Activated B cell treated with CpG ODN at 0.5 μM for 24 hours (primary cell): ENCODE results near the gene MICAL3. TPM values are rescaled to one million over a fixed set of nuclear protein-coding genes. Genes with fewer than 3 reads are reported as not detected.
A peak's percentile ranks its signal among the peaks of the same experiment; 100 is the strongest.
"Not testable (repeated sequence)": the region's sequence is repeated elsewhere in the genome, so short reads cannot be mapped to it uniquely, and the experiment has no call there.

ENCODE experiments used
- ATAC-seq: fragments of 200-7000 bp; cut with Tn5 transposase; one replicate; pipeline ENCODE4 v1.10.0; 2021; ENCODE audit warnings: low read depth, mild to moderate bottlenecking, moderate library complexity
- CTCF ChIA-PET: fragments of 350-600 bp; sonication (Branson Sonifier 250); formaldehyde crosslinking; loops from one replicate; lab custom pipeline; 2021; ENCODE audit warnings: antibody characterized with exemption; lab: Charles Lee
- POLR2A ChIA-PET: fragments of 350-600 bp; sonication (Branson Sonifier 250); formaldehyde crosslinking; loops from one replicate; lab custom pipeline; 2021; ENCODE audit warnings: antibody characterized with exemption; lab: Charles Lee
- DNase-seq: peaks from one replicate; pipeline ENCODE4 v3.0.0; 2022
- H3K27ac Mint-ChIP-seq: one replicate; pipeline ENCODE4 v1.8.0; 2020; ENCODE audit warnings: mixed read lengths
- H3K27me3 Mint-ChIP-seq: one replicate; pipeline ENCODE4 v1.8.0; 2021; ENCODE audit warnings: mixed read lengths
- H3K36me3 Mint-ChIP-seq: one replicate; pipeline ENCODE4 v1.8.0; 2021; ENCODE audit warnings: low read depth, mixed read lengths
- H3K4me1 Mint-ChIP-seq: one replicate; pipeline ENCODE4 v1.8.0; 2021; ENCODE audit warnings: mixed read lengths
- H3K4me3 Mint-ChIP-seq: one replicate; pipeline ENCODE4 v1.8.0; 2020; ENCODE audit warnings: mild to moderate bottlenecking, mixed read lengths
- H3K9me3 Mint-ChIP-seq: one replicate; pipeline ENCODE4 v1.8.0; 2020; ENCODE audit warnings: mixed read lengths
- intact Hi-C: fragments of 100-400 bp; cut with micrococcal nuclease; formaldehyde crosslinking; loops from one replicate; pipeline ENCODE4 v1.15.1; 2024
- total RNA-seq: library from RNA; stranded (reverse); gene quantifications from 2 replicates; pipeline ENCODE4 v1.2.3, GENCODE V29; 2022
- TF ChIP-seq, protein P1 (sequence below): fragments of 200-600 bp; IDR thresholded peaks from one replicate; pipeline ENCODE4 v1.8.0; 2022; ENCODE audit warnings: antibody characterized with exemption, mild to moderate bottlenecking

The MICAL3 gene
- total RNA-seq, 1 donor from 2014 or later = 257 TPM

DNA sequence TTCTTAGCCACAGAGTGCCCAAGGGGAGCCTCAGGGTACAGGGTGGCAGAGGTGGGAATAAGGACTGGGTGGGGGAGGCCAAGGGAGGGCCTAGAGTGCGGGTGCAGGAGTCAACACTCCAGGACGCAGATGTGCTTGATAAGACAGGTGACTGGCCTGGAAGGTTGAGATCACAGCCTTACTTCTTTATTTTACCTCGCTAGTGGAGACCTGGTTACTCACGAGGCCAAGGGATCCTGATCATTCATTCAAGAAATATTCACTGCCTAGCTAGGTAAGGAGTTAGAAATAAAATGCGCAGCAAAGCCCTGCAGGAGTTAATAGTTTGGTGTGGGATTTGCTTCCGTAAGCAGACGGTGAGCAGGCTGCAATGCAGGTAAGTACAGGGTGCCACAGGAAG is 40.3 kb upstream of the MICAL3 start:
- H3K4me3 Mint-ChIP-seq = no peak overlapping the region

DNA sequence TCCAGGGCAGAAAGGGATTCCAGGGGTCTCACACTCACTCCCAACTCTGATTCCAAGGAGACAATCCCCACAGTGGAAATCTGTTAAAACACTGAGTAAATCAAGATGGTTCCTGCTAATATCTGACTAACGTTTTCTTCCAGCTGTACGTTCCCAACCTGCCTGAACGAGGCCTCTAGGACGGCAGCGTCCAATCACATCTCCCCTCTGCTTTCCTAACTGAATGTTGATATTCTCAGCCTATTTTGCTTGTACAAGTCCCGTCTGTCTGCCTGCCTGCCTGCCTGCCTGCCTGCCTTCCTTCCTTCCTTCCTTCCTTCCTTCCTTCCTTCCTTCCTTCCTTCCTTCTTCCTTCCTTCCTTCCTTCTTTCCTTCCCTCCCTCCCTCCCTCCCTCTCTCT is 39.4 kb upstream of the MICAL3 start:
- intact Hi-C loops, H3K9me3 Mint-ChIP-seq, DNase-seq, H3K36me3 Mint-ChIP-seq, H3K4me3 Mint-ChIP-seq, H3K27ac Mint-ChIP-seq, H3K27me3 Mint-ChIP-seq, ATAC-seq: not testable (repeated sequence)
- ChIA-PET POLR2A (interaction anchor here (1.4 to 1.5 kb wide), 2 partner anchors 10 to 63 kb away, joined by 3 to 5 read pairs; no protein-coding TSS in a partner anchor), CTCF (interaction anchor here (0.7 to 1.5 kb wide), 4 partner anchors 12 to 321 kb away, joined by 3 to 12 read pairs (median 3); no protein-coding TSS in a partner anchor)
- H3K4me1 Mint-ChIP-seq = peaks cover 60% of the 10 kb centered on the region

More for the DNA sequence above, 40.3 kb upstream of the MICAL3 start:
- intact Hi-C loops = no loop called here
- Mint-ChIP-seq H3K9me3 (no peaks in the 10 kb centered on the region), H3K27ac (peak overlapping the region; percentile 41), H3K4me1 (peaks cover 63% of the 10 kb centered on the region), H3K36me3 (no peaks in the 10 kb centered on the region), H3K27me3 (no peaks in the 10 kb centered on the region)
- POLR2A ChIA-PET = interaction anchor here (0.5 to 2.2 kb wide), 6 partner anchors 8 to 532 kb away, joined by 3 to 24 read pairs (median 7); no protein-coding TSS in a partner anchor
- DNase-seq (no peak), ATAC-seq (no peak)
- TF ChIP-seq, protein P1, sequence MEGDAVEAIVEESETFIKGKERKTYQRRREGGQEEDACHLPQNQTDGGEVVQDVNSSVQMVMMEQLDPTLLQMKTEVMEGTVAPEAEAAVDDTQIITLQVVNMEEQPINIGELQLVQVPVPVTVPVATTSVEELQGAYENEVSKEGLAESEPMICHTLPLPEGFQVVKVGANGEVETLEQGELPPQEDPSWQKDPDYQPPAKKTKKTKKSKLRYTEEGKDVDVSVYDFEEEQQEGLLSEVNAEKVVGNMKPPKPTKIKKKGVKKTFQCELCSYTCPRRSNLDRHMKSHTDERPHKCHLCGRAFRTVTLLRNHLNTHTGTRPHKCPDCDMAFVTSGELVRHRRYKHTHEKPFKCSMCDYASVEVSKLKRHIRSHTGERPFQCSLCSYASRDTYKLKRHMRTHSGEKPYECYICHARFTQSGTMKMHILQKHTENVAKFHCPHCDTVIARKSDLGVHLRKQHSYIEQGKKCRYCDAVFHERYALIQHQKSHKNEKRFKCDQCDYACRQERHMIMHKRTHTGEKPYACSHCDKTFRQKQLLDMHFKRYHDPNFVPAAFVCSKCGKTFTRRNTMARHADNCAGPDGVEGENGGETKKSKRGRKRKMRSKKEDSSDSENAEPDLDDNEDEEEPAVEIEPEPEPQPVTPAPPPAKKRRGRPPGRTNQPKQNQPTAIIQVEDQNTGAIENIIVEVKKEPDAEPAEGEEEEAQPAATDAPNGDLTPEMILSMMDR = no peak
- CTCF ChIA-PET = interaction anchor here (2.2 kb wide), 1 partner anchor 12 kb away, joined by 21 read pairs; no protein-coding TSS in a partner anchor

DNA sequence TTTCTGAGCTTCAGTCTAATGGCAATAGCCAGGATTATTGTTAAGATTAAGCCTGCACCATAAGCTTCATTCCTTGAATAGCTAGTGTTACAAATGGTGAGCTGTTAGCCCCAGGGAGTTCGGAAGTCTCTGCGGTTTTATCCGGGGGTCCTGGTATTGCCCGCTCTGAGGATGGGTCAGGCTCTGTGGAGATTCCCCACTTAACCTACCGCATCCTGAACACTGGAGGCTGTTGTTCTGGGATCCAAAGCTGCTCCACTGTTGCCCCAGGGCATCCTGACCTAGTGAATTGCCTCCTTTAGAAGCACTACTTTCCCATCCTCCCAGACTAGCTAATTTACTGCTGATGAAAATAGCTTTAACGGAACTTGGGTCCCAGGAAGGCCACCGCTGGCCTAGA is 38.9 kb upstream of the MICAL3 start:
- Mint-ChIP-seq H3K9me3 (no peaks in the 10 kb centered on the region), H3K27me3 (no peaks in the 10 kb centered on the region), H3K4me3 (no peak overlapping the region), H3K27ac (no peak overlapping the region), H3K4me1 (peaks cover 60% of the 10 kb centered on the region), H3K36me3 (no peaks in the 10 kb centered on the region)
- CTCF ChIA-PET = interaction anchor here (0.7 to 1.5 kb wide), 4 partner anchors 12 to 321 kb away, joined by 3 to 12 read pairs (median 3); no protein-coding TSS in a partner anchor
- ATAC-seq (no peak), DNase-seq (no peak)
- intact Hi-C loops = no loop called here
- TF ChIP-seq, protein P1 = no peak
- POLR2A ChIA-PET = interaction anchor here (1.2 to 1.5 kb wide), 4 partner anchors 9 to 63 kb away, joined by 3 to 7 read pairs (median 6); partner anchors contain the start of gene PEX26

DNA sequence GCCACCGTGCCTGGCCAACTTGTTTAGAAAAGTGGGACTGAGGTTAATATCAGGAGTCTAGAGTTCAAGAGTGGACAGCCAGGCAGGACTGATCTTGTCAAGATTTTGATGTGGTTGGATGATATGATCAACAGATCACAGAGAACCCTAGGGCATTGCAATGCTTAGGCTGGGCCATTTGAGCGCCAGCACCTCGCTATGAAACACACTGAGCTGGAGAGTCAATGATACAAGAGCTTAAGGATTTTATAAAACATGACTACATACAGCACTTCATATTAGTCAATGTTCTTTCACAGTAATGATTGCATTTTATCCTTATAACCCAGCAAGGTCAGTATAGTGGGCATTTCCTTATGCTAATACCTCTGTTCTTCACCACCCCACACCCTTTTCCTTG is 38.1 kb upstream of the MICAL3 start:
- ChIA-PET CTCF (interaction anchor here (0.5 to 1.5 kb wide), 3 partner anchors 13 to 901 kb away, joined by 3 to 12 read pairs (median 3); no protein-coding TSS in a partner anchor), POLR2A (interaction anchor here (1.2 to 1.5 kb wide), 4 partner anchors 9 to 62 kb away, joined by 3 to 7 read pairs (median 6); partner anchors contain the start of gene PEX26)
- ATAC-seq (no peak), DNase-seq (no peak)
- intact Hi-C loops = no loop called here
- Mint-ChIP-seq H3K27ac (peak overlapping the region; percentile 5), H3K27me3 (no peaks in the 10 kb centered on the region), H3K36me3 (no peaks in the 10 kb centered on the region), H3K9me3 (no peaks in the 10 kb centered on the region), H3K4me1 (peaks cover 61% of the 10 kb centered on the region), H3K4me3 (no peak overlapping the region)
- TF ChIP-seq, protein P1 = no peak

DNA sequence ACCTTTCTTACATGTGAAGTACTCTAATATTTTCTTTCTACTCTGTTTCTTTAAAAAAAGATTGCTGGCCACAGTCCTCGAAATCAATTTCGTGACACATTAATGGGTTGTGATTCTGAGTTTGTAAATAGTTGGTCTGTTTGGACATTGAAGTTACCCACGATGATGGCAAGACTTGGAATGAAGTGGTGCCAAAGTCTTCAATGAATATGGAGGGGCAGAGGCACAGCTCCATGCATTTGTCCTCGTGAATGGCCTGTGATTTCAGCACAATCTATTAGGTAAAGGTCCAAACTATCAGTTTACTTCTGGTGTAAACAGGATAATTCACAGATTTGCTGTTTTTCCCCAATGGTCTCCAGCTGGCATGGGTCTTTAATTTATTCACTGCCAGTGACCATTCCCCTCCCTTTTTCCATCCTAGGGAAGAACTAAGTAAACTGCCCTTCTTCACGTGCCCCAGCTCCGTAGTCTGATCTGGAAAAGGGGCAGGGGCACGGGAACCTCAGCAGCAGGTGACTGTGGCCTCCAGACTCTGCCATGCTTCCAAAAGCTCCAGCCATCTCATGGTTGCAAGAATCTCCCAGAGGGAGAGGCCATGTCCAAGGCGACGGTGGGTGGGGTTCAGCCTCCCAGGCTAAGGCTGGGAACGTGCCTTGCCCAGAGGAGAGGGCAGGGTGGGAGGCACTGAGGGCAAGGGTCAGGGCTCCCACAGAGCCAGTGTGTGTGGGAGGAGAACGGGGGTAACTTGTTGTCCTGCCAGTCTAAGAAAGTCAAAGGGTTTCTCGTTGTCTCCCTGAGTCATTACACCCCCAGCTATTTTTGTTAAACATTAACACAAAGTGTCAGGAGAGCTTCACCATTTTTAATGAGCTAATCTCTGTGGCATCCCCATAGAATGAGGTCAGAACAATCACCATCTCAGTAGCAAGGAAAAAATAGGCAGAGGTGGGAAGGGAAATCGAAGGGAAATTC is 36.6 kb upstream of the MICAL3 start:
- H3K9me3 Mint-ChIP-seq = no peaks in the 10 kb centered on the region
- DNase-seq = no peak
- no peaks in the 10 kb centered on the region for H3K36me3 Mint-ChIP-seq
- H3K27me3 Mint-ChIP-seq = no peaks in the 10 kb centered on the region
- no peak for ATAC-seq
- ChIA-PET CTCF (interaction anchor here (0.7 kb wide), 1 partner anchor 11 kb away, joined by 3 read pairs; no protein-coding TSS in a partner anchor), POLR2A (interaction anchor here (0.6 kb wide), 1 partner anchor 286 kb away, joined by 4 read pairs; no protein-coding TSS in a partner anchor)
- no peak overlapping the region for H3K4me3 Mint-ChIP-seq
- peaks cover 60% of the 10 kb centered on the region for H3K4me1 Mint-ChIP-seq
- intact Hi-C loops = no loop called here
- H3K27ac Mint-ChIP-seq = no peak overlapping the region
- TF ChIP-seq, protein P1 = no peak
